Activated CD4-positive, alpha-beta T cell treated with anti-CD3 and anti-CD28 coated beads, Interleukin-2, amount 50 U/mL, for 48 hours (primary cell): ENCODE data around the gene FAM181A.

ENCODE experiments used
- DNase-seq, 2 experiments: peaks; one replicate each; pipeline ENCODE4 v3.0.0-alpha.2; 2020

FAM181A gene

DNA sequence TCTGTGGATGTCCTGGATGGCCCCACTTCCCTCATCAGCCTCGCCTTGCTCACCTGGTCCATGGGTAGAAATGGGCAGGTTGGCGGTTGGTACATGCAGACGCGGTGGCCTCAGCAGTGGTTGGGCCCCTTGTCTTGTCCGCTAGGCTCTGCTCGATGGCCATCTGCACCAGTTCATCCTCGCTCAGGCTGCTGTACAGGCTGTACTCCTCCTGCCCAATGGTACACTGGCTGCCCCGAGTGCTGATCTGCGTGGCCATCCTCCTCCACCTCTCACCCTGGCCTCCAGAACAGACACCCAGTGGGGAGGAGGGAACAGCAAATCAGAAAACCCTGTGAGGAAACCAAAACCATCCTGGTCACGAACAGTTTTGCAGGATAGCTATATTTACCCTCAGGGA, 37.1 kb downstream of the FAM181A start:
- no peak for DNase-seq

DNA sequence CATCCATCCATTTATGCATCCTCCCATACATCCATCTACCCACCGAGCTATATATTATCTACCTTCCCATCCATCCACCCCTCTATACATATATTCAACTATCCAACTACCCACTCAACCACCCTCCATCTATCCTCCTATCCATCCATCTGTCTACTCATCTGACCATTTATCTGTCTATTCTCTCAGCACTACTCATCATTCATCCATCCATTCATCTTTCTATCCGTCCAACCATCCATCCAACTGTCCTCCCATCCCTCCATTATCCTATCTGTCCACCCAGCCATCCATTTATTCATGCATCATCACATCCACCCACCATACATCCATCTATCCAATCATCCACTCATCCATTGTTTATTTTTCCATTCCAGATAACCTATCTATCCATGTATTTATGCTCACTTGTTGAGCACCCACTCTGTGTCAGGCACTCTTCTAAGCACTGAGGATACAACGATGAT, 37.7 kb downstream of the FAM181A start:
- no peak for DNase-seq

DNA sequence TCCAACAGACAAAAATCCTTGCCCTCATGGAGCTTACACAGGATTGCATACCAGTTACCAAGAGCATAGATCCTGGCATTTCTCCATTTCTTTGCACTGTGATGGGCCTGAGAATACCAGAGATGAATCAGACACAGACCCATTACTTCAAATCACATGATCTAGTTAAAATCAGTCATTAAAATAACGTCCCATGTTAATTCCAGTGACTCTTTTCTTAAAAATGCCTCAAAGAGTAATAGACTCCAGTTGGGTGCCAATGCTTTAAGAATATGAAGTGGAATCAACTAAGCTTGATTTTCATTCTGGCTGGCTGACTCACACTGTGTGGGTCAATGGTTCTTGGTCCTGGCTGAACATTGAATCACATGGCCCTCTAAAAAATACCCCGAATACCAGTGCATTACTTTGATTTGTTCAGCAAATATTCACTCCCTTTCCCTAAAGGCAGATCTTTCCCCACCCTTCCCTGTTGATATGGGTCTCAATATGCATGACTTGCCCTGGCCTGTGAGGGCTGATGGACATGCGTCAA, 38.2 kb downstream of the FAM181A start:
- no peak for DNase-seq

DNA sequence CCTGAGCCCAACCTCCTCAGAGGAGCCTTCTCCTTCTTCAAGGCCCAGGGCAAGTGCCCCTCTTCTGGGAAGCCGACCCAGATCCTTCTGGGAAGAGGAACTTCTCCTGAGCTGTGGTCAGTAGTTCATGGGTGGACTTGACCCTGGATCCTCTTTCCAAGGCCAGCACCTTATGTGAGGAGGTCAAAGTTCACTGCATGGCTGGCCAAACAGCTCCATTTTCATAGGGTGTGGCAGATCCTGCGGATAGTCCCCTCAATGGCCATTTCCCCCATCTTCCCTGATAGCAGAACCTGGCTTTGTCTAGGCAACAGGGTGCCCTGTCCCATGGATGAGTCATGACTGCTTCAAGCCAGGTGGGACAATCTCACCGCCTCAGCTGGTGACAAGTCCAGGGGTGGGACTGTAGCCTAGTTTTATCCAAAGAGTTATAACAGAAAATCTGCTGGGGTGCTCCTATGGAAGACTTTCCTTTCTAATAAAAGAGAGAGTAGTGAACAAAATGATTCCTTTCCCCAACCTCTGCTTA, 38.9 kb downstream of the FAM181A start:
- DNase-seq, result no peak

DNA sequence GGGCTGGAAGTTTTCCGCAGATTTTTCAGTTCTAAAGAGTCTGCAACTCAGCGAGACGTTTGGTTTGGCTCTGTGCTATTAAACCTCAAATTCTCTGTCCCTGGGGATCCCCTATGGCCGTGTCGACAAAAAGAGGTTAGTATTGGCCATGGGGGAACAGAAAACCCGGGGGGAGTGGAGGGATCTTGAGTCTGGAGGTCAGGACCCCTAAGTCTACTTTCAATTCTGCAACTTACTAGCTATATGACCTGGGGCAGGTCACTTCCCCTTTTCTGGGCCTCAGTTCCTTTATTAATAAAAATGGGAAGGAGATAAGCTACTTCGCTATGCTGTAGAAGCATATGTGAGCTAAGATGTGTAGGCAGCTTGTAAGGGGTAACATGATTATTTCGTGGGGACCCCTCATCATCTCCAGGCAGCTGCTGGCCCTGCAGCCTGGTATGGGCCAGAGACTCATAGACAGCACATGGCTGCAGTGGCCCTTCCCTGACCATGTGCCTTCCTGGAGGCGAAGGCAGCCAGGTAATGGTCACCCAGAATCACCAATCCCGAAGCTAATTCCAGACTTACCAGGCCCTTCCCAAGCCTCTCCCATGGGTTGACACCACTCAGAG, 40.6 kb downstream of the FAM181A start:
- no peak for DNase-seq

DNA sequence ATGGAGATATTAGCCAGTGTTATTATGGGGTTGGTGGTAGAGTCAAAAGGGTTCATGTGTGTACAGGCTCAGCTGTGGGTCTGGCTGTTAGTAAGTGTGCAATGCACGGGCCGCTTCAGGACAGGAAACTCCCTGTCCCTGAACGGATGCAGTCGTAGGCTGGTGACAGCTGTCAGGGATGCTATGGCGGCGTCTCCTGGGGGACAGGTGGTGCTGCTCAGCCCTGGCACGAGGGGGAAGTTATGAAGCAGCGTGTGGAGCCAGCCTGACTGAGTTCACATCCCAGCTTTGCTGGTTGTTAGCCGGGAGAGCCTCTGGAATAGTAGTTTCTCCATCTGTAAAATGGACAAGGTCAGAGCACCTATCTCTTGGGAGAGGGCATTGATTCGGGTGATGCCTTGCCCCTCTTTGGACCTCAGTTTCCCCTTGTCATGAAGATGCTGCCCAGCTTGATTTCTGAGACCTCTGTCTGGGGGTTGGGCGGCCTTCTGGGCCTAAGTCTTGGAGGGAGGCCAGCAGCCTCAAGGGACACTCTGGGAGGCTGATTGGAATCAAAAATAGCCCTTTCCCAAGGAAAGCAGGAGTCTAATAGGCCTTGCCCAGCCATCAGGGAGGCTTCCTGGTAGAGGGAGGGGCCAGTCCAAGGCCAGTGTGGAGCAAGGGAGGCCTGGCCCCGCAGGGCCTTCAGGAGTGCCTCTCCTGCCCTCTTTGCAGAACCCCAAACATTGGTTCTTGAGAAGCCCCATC, 42.1 kb downstream of the FAM181A start:
- no peak for DNase-seq

DNA sequence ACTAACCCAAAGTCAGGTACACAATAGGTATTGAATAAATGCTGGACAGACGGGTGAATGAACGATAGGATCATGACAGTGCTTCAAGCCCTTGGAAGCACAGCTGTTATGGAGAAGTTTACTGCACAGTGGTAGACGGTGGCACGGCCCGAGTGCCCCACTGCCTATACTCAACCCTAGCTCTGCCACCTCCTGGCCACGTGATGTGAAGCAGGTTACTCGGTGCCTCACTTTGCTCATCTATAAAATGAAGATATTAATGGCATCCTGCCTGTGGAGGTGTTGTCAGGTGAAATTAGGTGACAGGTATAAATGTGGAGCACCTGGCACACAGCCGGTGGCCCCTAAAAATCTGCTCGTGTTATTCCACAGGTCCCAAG, 43.4 kb downstream of the FAM181A start:
- peak; percentile 69 to 76 for DNase-seq

DNA sequence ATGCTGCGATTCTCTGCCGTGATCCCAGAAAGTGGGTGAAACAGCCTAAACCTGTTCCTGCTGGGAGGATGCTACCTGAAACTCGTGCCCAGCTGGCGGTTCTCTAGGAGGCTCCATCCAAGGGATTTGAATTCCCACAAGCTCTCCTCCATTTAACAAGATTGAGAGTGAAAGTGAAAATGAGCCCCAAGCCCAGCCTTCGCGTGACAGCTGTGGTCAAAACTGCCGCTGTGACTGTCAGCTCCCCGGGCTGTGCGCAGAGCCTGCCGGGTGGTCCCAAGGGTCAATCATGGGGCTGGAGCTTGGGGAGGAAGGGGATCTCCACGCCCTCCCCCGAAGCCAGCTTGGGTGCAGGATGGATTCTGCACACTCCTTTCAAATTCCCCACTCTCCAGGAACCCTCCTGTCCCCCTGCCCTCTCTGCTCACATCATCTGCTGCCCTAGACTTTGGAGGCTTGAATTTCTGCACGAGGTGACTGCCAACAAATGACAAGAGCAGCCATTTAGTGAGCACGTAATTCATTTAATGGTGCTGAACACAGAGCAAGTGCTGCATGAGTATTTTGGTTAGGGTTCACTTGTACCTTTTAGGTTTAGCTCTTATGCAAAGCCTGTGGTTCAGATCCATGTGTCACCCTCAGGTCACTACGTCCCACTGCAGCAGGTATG, 44.0 kb downstream of the FAM181A start:
- DNase-seq, result peak; percentile 69 to 78

DNA sequence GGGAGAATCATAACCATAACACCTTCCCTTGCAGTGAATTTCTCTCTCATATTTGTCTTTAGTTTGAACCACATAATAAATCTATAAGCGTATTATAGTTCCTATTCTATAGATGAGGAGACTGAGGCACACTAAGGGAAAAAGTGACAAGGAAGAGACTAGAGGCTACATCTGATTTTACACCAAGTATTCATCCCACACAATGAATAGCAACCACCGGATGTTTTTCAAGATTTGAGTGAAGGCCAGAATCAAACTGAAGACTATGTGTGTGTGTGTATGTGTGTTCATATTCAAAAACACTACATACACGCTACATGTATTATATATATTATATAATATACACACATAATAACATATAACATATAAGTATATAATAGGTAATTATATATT, 44.5 kb downstream of the FAM181A start:
- no peak for DNase-seq

DNA sequence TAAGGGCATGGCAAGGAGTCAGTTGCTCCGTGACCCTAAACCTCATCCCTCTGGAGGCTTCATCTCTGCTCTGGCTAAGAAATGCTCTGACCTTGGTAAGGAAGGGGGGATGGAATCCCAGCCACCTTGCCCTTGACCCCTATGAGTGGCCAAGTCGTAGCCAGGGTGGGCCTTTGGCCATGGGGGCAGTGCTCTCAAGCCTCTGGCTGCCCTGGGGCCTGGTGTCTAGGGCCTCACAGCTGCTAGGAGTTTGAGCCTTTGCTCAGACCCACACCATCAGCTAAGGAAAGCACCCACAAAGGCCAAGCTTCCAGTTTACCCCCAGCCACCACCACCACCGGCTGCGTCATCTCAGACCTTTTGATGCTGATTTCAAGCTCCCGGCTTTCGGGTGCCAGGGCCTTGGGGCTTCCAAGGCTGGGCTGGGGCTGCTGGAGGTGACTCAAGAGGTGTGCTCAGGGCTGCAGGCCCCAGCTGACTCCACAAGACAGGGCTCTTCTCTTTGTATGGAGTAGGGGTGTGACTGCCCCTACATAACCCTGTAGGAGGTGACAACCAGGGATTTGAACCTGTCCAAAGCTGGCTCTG, 45.6 kb downstream of the FAM181A start:
- peak in 1 of 2 experiments; percentile 60 for DNase-seq

DNA sequence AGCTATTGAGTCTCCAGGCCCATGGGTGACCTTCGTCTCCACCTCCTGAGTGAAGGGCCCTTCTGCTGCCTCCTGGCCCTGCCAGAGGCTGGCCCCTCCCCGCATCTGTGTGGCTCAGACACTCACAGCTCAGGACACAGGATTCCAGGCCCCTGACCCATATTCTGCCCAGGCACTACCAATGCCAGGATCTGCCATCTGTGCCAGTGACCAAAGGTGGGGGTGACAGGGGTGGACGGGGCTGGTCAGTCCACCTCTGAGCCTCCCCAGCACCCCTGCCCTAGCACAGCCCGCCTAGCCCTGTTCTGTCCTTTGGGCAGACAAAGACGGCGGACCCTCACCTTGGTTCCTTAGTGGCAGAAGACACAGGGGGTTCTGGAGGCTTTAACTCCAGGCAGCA, 46.5 kb downstream of the FAM181A start:
- no peak for DNase-seq

DNA sequence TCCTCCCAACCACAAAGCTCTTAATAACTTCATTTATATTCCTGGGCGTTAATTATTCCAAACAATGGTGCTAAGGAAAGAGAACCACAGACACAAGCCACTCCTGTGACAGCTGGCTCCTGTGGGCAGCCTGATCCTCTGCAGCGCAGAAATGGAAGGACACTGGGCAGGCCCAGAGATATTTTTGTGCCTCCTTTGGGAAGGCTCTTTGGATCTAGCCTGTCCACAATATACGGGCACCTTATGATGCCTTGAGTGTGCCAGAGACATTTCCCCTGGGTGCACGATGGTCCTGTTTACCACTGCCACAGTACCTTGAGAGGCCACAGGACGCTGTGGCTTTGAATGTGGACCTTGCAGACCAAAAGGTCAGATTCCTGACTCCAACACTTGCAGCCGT, 47.2 kb downstream of the FAM181A start:
- DNase-seq, result no peak

DNA sequence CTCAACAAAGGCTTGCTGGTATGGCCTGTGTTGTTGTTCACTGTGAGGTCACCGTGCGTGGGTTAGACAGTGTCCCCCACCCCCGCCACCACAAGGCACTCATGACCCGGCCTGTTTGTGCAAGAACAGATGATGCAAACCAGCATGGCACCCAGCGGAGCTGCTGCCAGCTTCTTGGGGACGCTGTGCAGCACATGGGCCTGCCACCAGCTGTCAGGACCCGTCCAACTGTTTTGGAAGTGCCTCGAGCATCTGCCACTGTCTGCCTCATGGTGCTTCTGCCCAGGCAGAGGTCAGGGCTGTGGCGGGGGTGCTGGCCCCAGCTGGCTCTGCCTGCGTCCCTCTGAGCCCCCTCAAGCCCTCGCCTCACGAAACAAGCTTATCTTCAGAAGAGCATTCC, 47.7 kb downstream of the FAM181A start:
- DNase-seq, result no peak

DNA sequence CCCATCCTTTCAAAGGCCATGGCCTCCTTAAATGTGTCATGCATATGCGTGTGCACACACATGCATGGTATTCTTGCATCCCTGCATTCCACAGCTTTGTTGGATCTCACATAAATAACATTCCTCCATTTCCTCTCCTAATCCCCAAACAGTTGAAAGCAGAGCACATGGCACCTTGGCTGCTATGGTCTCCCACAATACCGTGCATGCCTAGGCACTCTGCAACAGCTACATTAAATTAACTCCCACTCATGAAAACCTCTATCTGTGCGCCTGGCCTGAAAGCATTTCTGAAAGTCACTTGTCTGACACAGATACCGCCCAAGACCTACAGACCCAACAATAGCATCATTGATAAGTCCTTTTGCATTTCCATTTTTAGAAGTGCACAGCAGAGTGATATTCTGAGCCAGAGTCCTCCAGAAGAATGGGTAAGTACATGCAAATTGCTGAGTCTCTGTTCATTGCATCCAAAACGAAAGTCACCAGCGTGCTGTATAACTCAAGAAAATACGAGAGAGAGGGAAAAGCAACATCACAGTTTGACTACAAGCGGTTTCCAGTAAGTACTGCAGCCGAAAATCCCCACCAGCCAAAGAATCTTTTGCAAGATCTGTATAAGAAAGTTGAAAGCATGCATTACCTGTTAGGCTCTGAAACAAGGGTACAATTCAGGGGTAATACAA, 48.8 kb downstream of the FAM181A start:
- DNase-seq, result peak in 1 of 2 experiments; percentile 52

DNA sequence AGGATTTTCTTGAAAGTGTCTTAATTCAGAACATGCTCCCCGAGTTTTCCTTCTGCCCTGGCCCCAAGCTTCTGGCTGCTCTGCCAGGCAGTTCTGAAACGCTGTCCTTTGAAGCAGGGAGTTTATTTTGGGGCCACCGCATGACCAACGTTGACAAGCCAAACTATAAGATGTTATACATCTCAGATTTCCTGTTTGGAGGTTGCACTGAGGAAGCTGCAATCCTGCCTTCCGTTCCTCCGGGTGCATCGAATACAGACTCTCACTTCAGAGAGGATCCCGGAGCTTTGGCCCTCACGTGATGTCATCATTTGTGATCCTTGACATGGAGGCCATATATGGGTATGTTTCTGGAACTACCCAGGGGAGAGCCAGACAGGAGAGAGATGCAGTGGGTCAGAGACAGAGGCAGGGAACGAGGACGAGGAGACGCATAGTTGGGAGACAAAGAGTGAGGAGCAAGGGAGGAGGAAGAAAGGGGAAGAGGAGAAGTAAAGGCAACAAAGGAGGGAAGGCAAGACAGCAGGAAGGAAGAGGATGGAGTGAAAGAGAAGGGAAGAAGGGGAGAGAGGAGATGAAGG, 49.4 kb downstream of the FAM181A start, which contains the start of gene ASB2:
Gene ASB2 (minus strand): TSS at position 94 of the 581 bp plus-strand sequence. CDS start 12,031 bp downstream, outside the sequence.
- peak in 1 of 2 experiments; percentile 59 for DNase-seq

DNA sequence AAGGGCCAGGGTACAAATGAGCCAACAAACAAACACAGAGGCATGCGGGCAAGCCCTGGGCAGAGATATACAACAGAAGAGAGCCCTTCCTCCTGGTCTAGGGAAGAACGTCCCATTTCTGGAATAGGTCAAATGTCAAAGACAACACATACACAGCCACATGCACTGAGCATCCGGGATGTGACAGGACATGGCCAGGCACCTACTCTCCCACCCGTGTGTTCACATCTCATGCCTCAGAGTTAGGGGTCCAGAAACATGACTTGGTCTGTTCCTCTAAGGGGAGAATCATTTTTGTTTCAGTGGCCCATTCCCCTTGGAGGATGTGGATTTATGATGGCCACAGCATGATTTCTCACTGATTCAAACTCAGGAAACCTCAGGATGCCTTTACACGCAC, 50.0 kb downstream of the FAM181A start:
- no peak for DNase-seq

DNA sequence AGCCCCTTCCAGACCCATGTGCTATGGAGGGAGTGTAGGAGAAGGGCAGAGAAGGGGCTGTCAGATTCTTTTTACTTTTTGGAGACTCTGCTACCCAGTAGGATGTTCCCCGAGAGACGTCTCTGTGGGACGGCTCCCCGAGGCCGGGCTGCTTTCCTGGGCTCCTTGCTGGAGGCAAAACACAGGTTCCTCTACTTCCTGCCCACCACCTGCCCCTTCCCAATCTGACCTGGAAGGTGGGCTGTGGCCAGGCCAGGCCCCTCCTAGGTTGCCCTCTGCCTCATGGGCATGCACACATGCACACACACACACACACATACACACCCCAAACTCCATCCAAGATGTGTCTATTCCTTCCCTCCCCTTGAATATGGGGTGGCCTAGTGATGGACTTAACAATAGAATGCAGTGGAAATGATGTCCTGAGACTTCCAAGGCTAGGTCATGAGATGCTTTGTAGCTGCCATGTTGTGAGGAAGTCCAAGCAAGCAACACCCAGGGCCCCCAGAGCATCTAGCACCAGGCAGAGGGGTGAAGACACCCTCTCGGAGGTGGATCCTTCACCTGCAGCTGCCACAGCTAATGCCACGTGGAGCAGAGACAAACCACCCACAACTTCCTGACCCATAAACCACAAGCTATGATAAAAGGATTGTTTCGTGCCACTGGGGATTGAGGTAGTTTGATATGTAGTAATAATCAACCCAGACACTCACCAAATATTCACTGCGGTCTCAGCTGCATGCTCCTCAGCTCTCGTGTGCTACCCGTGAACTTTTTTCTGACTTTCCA, 50.8 kb downstream of the FAM181A start:
- DNase-seq, result peak; percentile 73 to 79

DNA sequence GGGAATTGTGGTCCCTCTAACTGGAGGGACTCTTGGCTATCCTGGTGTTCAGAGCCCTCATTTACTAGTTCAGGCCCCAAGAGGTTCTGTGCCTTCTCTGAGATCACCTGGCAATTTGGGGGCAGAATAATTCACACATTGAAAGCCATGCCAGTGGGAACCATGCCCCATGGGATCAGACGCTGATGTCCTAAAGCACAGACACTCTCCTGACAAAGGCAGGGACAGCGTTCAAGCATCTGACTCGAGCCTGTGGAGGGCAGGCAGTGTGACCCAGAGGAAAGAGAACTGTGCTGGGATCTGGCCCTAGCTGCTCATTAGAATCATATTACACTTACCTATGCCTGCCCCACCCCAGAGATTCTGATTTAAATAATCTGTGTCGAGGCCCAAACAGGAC, 51.6 kb downstream of the FAM181A start:
- peak in 1 of 2 experiments; percentile 42 for DNase-seq
